ENCODE measurements around the gene FNBP1.
A peak's percentile ranks its signal among the peaks of the same experiment; 100 is the strongest.
"Not testable (repeated sequence)": the region's sequence is repeated elsewhere in the genome, so short reads cannot be mapped to it uniquely, and the experiment has no call there.

Gene FNBP1

DNA sequence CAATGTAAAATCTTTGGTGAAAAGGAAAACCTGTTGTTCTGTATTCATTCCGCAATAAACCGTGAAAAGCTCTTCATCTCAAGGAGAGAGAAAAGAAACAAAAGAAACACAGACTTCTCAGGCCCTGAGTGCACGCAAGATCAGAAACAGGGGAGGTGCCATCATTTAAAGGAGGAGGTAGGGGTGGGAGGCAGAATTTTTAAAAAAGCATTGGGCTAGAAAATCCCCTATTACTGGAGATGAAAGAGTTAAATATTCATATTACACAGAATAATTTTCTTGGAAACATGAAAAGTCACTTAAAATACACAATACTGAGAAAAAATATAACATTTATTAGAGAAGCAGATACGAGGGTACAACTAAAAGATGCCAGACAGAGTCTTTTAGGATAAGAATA is 151.4 kb downstream of the FNBP1 start:
- TF ChIP-seq, protein P1, sequence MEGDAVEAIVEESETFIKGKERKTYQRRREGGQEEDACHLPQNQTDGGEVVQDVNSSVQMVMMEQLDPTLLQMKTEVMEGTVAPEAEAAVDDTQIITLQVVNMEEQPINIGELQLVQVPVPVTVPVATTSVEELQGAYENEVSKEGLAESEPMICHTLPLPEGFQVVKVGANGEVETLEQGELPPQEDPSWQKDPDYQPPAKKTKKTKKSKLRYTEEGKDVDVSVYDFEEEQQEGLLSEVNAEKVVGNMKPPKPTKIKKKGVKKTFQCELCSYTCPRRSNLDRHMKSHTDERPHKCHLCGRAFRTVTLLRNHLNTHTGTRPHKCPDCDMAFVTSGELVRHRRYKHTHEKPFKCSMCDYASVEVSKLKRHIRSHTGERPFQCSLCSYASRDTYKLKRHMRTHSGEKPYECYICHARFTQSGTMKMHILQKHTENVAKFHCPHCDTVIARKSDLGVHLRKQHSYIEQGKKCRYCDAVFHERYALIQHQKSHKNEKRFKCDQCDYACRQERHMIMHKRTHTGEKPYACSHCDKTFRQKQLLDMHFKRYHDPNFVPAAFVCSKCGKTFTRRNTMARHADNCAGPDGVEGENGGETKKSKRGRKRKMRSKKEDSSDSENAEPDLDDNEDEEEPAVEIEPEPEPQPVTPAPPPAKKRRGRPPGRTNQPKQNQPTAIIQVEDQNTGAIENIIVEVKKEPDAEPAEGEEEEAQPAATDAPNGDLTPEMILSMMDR (IDR thresholded peaks at IDR 0.05; ENCODE audit: low read length, missing control alignments) = no peak
- no peak for DNase-seq (ENCODE audit: low read depth)
- H3K4me3 ChIP-seq (replicated peaks; ENCODE audit: low read depth, low read length) = no peak overlapping the region

DNA sequence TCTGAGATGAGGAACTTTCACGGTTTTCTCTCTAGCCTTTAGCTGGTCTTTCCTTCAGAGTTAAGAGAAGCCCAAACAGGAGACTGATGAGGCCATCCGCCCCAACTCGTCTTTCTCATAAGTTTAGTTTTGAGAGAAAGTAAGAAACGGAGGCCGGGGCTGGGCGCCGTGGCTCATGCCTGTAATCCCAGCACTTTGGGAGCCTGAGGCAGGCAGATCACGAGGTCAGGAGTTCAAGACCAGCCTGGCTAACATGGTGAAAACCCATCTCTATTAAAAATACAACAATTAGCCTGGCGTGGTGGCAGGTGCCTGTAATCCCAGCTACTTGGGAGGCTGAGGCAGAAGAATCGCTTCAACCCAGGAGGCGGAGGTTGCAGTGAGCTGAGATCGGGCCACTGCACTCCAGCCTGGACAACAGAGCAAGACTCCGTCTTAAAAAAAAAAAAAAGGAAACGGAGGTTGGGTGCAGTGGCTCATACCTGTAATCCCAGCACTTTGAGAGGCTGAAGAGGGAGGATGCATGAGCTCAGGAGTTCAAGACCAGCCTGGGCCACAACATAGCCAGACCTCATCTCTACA is 152.2 kb downstream of the FNBP1 start:
- not testable (repeated sequence) for H3K4me3 ChIP-seq (replicated peaks; ENCODE audit: low read depth, low read length)

DNA sequence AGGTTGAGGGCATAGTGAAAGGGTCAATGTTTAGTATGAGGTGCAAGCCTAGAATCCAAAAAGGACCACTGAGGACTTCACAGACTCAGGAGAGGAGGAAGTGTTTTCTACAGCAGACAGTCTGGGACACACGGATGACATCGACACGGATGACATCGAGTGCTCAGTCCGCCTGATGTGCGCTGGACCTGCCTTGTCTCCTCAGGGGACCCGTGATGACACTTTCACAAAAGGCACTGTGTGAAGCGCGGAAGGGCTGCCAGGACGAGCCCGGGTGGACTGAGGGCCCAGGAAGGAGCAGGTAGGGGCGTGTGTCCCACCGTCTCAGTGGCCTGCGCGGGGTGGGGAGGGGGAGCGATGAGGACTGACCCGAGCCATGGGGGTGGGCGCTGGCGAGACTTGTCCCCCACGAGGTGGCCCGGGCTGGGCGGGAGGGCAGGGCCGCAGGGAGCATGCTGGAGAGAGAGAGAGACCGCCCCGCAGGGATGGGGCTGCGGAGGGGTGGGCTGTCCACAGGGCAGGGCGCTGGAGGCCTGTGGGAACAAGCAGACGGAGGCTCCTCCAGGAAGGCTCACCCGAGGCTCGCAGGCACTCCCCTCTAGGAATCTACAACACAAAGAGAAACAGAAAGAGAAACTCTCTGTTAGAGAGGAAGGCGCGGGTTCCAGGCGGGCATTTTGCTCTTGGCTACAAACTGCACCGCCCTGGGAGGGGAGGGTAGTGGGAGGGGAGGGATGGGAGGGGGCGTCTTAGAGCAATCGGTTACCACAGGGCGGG is 152.9 kb downstream of the FNBP1 start:
- TF ChIP-seq, protein P1 (IDR thresholded peaks at IDR 0.05; ENCODE audit: low read length, missing control alignments) = no peak
- DNase-seq (ENCODE audit: low read depth) = no peak
- H3K4me3 ChIP-seq (replicated peaks; ENCODE audit: low read depth, low read length) = no peak overlapping the region

More for the DNA sequence above, 152.2 kb downstream of the FNBP1 start:
- DNase-seq (ENCODE audit: low read depth) = not testable (repeated sequence)

DNA sequence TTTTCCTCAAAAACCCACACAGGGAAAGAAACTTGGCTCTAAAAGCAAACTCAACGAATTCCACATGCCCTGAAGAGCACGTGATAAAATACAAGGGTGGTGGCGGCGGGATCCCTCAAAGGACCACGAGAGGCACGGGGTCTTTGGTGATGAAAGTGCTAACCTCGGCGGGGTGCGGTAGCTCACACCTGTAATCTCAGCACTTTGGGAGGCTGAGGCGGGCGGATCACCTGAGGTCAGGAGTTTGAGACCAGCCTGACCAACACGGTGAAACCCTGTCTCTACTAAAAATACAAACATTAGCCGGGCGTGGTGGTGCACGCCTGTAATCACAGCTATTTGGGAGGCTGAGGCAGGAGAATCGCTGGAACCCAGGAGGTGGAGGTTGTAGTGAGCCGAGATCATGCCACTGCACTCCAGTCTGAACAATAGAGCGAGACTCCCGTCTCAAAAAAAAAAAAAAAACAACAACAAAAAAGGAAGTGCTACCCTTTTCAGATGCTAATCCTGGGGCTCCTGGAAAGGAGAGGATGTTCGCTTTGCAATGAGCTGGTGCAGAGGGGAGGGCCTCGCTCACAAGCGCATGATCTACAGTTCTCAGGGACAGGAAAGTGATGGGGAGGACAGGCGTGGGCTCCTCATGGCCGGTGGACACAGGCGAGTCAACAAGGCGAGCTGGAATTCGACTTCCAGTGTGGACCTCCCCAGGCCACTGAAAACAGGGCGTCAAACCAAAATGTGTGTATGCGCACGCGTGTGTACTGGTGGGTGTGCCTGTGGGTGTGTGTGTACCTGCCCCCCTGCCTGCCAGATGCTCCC is 153.7 kb downstream of the FNBP1 start:
- no peak overlapping the region for H3K4me3 ChIP-seq (replicated peaks; ENCODE audit: low read depth, low read length)
- TF ChIP-seq, protein P1 (IDR thresholded peaks at IDR 0.05; ENCODE audit: low read length, missing control alignments) = no peak
- DNase-seq (ENCODE audit: low read depth) = no peak

DNA sequence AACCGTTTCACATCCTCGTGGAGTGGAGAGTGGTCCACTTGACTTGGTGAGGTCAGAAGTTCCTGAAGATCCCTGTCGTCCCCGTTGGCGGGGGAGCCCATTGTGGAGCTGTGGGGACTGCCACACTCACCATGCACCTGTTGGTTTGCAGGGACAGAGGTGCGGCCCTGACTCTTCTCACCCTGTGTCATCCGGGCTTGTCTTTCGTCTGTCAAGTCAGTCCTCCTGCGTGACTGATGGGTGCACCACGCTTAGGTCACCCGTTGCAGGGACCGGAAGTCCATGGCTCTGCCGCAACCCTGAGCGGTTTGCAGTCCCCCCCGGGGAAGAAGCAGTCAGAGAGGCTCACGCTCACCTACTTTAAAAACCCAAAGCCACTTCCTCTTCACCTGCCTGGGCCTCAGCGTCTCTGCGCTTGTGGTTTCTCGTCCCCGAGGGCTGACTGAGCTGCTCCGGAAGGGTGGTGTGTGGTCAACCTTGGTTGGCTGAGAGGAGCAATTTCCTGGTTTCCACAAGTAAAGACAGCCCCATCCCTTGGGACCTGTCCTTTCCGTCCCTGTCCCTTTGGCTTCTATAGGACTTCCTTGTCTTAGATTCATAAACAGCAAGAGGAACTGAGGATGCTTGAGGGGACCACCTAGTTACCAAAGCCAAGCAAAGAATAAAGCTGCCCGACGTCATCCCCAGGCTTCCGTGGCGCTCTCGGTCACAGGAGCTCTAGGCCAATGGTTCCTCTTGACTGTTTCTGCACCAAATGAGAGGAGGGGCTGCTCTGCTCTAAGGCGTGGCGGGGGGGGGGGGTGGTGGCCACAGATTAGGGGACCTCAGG is 154.5 kb downstream of the FNBP1 start:
- DNase-seq (ENCODE audit: low read depth) = no peak
- H3K4me3 ChIP-seq (replicated peaks; ENCODE audit: low read depth, low read length) = no peak overlapping the region
- TF ChIP-seq, protein P1 (IDR thresholded peaks at IDR 0.05; ENCODE audit: low read length, missing control alignments) = no peak

DNA sequence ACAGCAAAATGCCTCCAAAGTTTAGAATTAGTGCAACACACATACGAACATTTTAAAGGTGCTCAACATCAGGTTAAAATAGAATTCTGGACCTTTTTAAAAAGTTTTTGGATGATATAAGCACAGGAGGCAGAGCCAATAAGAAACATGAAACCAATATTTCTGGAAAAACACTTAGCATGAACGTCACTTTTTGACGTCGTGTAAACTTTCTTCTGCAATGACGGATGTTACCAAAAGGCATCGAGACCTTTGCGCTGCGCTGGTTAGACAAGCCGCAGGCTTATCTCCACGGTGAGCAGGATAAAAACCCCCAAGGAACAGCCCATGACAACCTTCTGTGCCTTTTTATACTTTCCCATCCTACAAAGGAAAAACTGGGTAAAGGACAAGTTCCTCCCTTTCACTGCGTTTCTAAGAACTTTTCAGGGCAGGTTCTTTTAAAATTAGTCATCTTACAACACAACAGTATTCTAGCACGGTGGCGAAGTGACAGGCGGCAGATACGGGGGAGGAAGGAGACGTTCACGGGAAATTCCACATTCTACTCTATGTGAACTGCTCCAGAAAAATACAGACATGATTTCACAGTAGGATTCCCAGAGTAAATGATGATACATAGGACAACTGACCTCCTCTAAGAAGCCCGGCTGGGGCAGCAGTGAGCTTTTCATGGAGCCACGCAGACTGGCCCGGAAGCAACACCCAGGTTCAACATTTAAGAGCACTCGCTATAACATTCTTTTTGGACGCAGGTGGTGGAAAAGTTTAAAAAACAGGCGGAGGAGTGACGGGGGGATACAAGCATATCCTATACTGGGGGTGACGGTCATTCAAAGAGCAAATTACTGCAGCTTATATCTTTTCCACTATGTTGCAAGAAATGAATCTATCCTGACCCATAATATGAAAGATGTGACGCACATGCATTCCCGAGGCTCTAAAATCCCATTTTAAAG is 155.4 kb downstream of the FNBP1 start:
- TF ChIP-seq, protein P1 (IDR thresholded peaks at IDR 0.05; ENCODE audit: low read length, missing control alignments) = peak; percentile 59

More for the DNA sequence above, 155.4 kb downstream of the FNBP1 start:
- peak; percentile 84 for DNase-seq (ENCODE audit: low read depth)
- H3K4me3 ChIP-seq (replicated peaks; ENCODE audit: low read depth, low read length) = no peak overlapping the region
